Thoracic aorta (tissue), 2 donors: ENCODE measurements around the gene TAF11L10. TPM values are rescaled to one million over a fixed set of nuclear protein-coding genes. Genes with fewer than 3 reads are reported as not detected.
"Not testable (repeated sequence)": the region's sequence is repeated elsewhere in the genome, so short reads cannot be mapped to it uniquely, and the experiment has no call there.

ENCODE experiments used
- ATAC-seq: fragments of 150-250 bp; one replicate; pipeline ENCODE4 v1.8.0; 2017; ENCODE audit warnings: low read depth; ENCODE audit not compliant: insufficient number of reproducible peaks, low FRiP score
- DNase-seq: peaks from one replicate; pipeline ENCODE4 v3.0.0-alpha.2; 2020; ENCODE audit warnings: low spot score
- H3K27ac ChIP-seq, 2 donors: fragments of 200-600 bp; sonication (generic); 1 replicate in 1 of 2; 2 replicates in 1 of 2; pipeline ENCODE4 v1.5.1; 2016; ENCODE audit warnings: mild to moderate bottlenecking in 2 of 2, moderate library complexity in 2 of 2
- H3K27me3 ChIP-seq: fragments of 200-600 bp; sonication (generic); replicated peaks from 2 replicates; pipeline ENCODE4 v1.6.0; 2016; ENCODE audit warnings: mild to moderate bottlenecking; ENCODE audit not compliant: insufficient read depth
- H3K36me3 ChIP-seq: fragments of 200-600 bp; sonication (generic); one replicate; pipeline ENCODE4 v1.5.1; 2016
- H3K4me1 ChIP-seq, 2 donors: fragments of 200-600 bp; sonication (generic); 1 replicate in 1 of 2; 2 replicates in 1 of 2; pipeline versions ENCODE4 v1.5.1 to v1.6.0; 2016; ENCODE audit warnings: low read depth in 2 of 2, mild to moderate bottlenecking in 1 of 2; ENCODE audit not compliant: control insufficient read depth in 1 of 2
- H3K4me3 ChIP-seq: fragments of 200-600 bp; sonication (generic); 2 replicates; pipeline ENCODE4 v1.5.1; 2016; ENCODE audit warnings: mild to moderate bottlenecking
- H3K9me3 ChIP-seq: fragments of 200-600 bp; sonication (generic); 2 replicates; pipeline ENCODE4 v1.5.1; 2016
- total RNA-seq, 2 donors: library from RNA; depleted of rRNA; stranded (reverse); fragments of >200 nt; gene quantifications; one replicate each; pipeline versions ENCODE4 v1.1.0 to v1.2.3, GENCODE V29; 2016
- TF ChIP-seq, protein P1 (sequence below): fragments of 200-600 bp; sonication (generic); IDR thresholded peaks from one replicate; pipeline ENCODE4 v1.5.1; 2019; ENCODE audit warnings: antibody characterized with exemption

Gene TAF11L10
- total RNA-seq, 2 donors from 2014 or later: not detected

DNA sequence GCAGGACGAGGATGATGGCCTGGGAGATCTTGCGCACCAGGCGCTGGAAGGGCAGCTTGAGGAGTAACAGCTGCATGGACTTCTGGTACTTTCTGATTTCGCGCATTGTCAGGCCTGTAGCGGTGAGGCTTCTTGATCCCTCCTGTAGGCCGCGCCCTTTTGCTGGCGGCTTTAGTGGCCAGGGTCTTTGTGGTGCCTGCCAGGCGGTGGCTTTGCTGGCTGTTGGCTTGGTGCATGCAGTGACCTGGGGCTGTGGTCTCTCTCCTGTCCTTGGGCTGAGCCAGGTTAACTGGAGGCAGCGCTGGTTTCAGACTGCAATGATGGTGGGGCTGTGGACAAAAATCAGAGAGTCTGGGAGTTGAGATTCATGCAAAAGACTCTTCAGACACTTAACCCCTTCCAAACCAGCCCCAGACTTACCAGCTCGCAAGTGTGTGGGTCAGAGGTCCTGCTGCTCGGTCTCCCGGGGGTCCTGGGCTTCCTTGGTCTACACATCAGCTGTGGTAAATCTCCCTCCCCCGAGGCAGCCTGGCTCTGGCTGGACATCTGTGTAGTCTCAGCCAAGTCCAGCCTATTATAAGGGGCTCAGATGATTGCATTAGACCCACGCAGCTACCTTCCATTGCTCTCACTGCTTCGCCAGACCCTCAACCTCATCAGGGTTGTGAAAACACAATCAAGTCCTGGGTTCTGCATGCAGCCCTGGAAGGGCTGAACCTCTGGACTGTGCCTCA, 17.4 kb upstream of the TAF11L10 start:
- Histone ChIP-seq H3K36me3 (no peaks in the 10 kb centered on the region), H3K27me3 (no peaks in the 10 kb centered on the region), H3K27ac (no peak overlapping the region), H3K4me1 (no peaks in the 10 kb centered on the region), H3K9me3 (no peaks in the 10 kb centered on the region), H3K4me3 (no peak overlapping the region)
- TF ChIP-seq, protein P1, sequence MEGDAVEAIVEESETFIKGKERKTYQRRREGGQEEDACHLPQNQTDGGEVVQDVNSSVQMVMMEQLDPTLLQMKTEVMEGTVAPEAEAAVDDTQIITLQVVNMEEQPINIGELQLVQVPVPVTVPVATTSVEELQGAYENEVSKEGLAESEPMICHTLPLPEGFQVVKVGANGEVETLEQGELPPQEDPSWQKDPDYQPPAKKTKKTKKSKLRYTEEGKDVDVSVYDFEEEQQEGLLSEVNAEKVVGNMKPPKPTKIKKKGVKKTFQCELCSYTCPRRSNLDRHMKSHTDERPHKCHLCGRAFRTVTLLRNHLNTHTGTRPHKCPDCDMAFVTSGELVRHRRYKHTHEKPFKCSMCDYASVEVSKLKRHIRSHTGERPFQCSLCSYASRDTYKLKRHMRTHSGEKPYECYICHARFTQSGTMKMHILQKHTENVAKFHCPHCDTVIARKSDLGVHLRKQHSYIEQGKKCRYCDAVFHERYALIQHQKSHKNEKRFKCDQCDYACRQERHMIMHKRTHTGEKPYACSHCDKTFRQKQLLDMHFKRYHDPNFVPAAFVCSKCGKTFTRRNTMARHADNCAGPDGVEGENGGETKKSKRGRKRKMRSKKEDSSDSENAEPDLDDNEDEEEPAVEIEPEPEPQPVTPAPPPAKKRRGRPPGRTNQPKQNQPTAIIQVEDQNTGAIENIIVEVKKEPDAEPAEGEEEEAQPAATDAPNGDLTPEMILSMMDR: no peak
- DNase-seq (no peak), ATAC-seq (no peak)

DNA sequence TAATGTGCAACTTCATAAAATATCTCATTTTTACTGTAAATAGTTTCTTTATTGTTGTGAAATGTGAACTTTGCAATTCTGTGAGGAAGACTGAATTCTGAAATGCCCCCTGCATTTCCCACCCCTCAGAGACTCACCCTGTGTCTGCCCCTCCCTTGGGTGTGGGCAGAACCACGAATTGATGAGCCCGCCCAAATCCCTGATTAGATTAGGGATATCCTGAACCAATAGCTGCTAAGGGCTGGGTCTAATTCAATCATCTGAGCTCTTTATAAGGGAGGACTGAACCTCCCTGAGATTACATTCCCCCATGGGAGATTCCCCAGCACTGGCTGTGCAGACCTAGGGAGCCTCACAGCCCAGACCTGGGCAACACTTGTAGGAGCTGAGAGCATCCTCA, 12.5 kb upstream of the TAF11L10 start, which contains the start of gene TAF11L12:
TAF11L12 (plus strand) TSS at position 301 of the 400 bp plus-strand sequence.
- not testable (repeated sequence) for H3K36me3 ChIP-seq, H3K27me3 ChIP-seq, H3K9me3 ChIP-seq, H3K4me3 ChIP-seq, DNase-seq, ATAC-seq, H3K4me1 ChIP-seq, H3K27ac ChIP-seq

DNA sequence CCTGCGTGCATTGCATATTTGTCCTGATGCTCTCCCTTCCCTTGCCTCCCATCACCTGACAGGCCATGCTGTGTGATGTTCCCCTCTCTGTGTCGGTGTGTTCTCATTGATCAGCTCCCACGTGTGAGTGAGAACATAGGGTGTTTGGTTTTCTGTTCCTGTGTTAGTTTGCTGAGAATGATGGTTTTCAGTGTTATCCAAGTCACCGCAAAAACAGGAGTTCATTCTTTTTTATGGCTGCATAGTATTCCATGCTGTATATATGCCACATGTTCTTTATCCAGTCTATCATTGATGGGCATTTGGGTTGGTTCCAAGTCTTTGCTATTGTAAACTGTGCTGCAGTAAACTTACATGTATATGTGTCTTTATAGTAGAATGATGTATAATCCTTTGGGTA, 9.8 kb upstream of the TAF11L10 start:
- not testable (repeated sequence) for H3K36me3 ChIP-seq, DNase-seq, H3K9me3 ChIP-seq, H3K27ac ChIP-seq, H3K4me1 ChIP-seq, H3K27me3 ChIP-seq, H3K4me3 ChIP-seq, ATAC-seq

DNA sequence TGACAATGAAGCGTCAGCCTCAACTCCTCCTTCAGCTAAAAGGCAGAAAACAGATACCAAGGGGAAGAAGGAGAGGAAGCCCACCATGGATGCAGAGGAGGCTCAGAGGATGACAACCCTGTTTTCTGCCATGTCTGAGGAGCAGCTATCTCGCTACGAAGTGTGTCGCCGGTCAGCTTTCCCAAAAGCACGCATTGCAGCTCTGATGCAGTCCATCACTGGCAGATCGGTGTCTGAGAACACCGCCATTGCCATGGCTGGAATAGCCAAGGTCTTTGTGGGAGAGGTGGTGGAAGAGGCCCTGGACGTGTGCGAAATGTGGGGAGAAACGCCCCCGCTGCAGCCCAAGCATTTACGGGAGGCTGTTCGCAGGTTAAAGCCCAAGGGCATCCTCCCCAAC, 7.3 kb upstream of the TAF11L10 start:
- H3K36me3 ChIP-seq: no peaks in the 10 kb centered on the region
- TF ChIP-seq, protein P1: no peak
- no peaks in the 10 kb centered on the region for H3K27me3 ChIP-seq
- H3K4me3 ChIP-seq: no peak overlapping the region
- H3K27ac ChIP-seq: no peak overlapping the region
- H3K9me3 ChIP-seq: no peaks in the 10 kb centered on the region
- H3K4me1 ChIP-seq: no peaks in the 10 kb centered on the region
- ATAC-seq (no peak), DNase-seq (no peak)

DNA sequence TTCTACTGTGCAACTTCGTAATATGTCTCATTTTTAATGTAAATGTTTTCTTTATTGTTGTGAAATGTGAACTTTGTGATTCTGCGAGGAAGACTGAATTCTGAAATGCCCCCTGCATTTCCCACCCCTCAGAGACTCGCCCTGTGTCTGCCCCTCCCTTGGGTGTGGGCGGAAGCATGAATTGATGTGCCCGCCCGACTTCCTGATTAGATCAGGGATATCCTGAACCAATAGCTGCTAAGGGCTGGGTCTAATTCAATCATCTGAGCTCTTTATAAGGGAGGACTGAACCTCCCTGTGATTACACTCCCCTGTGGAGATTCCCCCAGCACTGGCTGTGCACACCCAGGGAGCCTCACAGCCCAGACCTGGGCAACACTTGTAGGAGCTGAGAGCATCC, 6.3 kb upstream of the TAF11L10 start, which contains the start of gene TAF11L11:
TAF11L11 (plus strand) TSS at position 304 of the 400 bp plus-strand sequence.
- not testable (repeated sequence) for H3K4me3 ChIP-seq, H3K27ac ChIP-seq, ATAC-seq, DNase-seq, H3K9me3 ChIP-seq, H3K36me3 ChIP-seq, H3K4me1 ChIP-seq, H3K27me3 ChIP-seq

DNA sequence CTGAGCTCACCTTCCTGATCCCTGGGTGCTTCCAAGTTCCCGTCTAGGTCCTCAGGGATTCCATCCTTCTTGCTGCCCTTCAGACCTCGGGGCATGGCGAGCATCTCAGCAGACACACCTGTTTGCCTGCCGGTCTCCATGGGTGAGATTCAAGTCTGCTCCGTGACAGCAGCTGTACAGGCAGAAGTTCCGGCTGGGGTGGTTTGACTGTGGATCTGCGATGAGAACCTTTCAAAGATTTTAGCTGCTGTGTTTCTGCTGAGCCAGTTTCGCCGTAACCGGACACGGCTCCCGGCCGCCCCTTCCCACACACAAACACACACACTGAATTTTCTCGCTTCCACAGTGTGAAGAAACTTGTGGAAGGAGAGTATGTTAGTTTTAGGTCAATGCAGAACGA, 3.4 kb downstream of the TAF11L10 start, which contains the start of gene TAF11L9:
TAF11L9 (minus strand) TSS at position 140 of the 400 bp plus-strand sequence.
- not testable (repeated sequence) for H3K4me1 ChIP-seq, H3K27ac ChIP-seq, DNase-seq, H3K27me3 ChIP-seq, ATAC-seq, H3K9me3 ChIP-seq, H3K4me3 ChIP-seq, H3K36me3 ChIP-seq

DNA sequence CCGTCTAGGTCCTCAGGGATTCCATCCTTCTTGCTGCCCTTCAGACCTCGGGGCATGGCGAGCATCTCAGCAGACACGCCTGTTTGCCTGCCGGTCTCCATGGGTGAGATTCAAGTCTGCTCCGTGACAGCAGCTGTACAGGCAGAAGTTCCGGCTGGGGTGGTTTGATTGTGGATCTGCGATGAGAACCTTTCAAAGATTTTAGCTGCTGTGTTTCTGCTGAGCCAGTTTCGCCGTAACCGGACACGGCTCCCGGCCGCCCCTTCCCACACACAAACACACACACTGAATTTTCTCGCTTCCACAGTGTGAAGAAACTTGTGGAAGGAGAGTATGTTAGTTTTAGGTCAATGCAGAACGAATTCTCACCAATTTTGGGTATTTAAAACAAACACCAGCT, 6.8 kb downstream of the TAF11L10 start, which contains the start of gene TAF11L8:
TAF11L8 (minus strand) TSS at position 101 of the 400 bp plus-strand sequence.
- not testable (repeated sequence) for H3K9me3 ChIP-seq, H3K27me3 ChIP-seq, ATAC-seq, H3K4me3 ChIP-seq, H3K36me3 ChIP-seq, H3K4me1 ChIP-seq, H3K27ac ChIP-seq, DNase-seq

DNA sequence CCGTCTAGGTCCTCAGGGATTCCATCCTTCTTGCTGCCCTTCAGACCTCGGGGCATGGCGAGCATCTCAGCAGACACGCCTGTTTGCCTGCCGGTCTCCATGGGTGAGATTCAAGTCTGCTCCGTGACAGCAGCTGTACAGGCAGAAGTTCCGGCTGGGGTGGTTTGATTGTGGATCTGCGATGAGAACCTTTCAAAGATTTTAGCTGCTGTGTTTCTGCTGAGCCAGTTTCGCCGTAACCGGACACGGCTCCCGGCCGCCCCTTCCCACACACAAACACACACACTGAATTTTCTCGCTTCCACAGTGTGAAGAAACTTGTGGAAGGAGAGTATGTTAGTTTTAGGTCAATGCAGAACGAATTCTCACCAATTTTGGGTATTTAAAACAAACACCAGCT, 12.0 kb downstream of the TAF11L10 start, which contains the start of gene TAF11L7:
TAF11L7 (minus strand) TSS at position 101 of the 400 bp plus-strand sequence.
- ATAC-seq, H3K27ac ChIP-seq, H3K36me3 ChIP-seq, H3K9me3 ChIP-seq, H3K4me1 ChIP-seq, DNase-seq, H3K4me3 ChIP-seq, H3K27me3 ChIP-seq: not testable (repeated sequence)

Other genes with a start within 250 kb of the TAF11L10 start
- not detected for gene TAF11L2, start 99.6 kb downstream of the TAF11L10 start, total RNA-seq
- not detected for gene TAF11L3, start 79.5 kb downstream of the TAF11L10 start, total RNA-seq
- gene TAF11L4, start 76.0 kb downstream of the TAF11L10 start, total RNA-seq: not detected
- gene TAF11L5, start 72.6 kb downstream of the TAF11L10 start, total RNA-seq: not detected
- not detected for gene TAF11L6, start 69.2 kb downstream of the TAF11L10 start, total RNA-seq
- not detected for gene TAF11L7, start 12.1 kb downstream of the TAF11L10 start, total RNA-seq
- gene TAF11L8, start 6.9 kb downstream of the TAF11L10 start, total RNA-seq: not detected
- not detected for gene TAF11L9, start 3.4 kb downstream of the TAF11L10 start, total RNA-seq
- gene TAF11L11, start 6.4 kb upstream of the TAF11L10 start, total RNA-seq: not detected
- gene TAF11L12, start 12.6 kb upstream of the TAF11L10 start, total RNA-seq: not detected
- gene TAF11L13, start 34.3 kb upstream of the TAF11L10 start, total RNA-seq: not detected
- not detected for gene TAF11L14, start 36.6 kb upstream of the TAF11L10 start, total RNA-seq